GM12892 (cell line): ENCODE data around the gene PRELID3B.

Source experiments
- POLR2A ChIP-seq: IDR thresholded peaks from 2 replicates; pipeline ENCODE4 v1.6.1; 2011; ENCODE audit warnings: low read depth, low read length, control low read depth
- TAF1 ChIP-seq: IDR thresholded peaks from 2 replicates; pipeline ENCODE4 v1.6.1; 2011; ENCODE audit warnings: low read depth, mild to moderate bottlenecking, control low read depth, low read length, borderline replicate concordance

GRCh38 chr20:59042796-59043631, 428 bp upstream of the PRELID3B start:
- TF ChIP-seq POLR2A (peak; percentile 68; the same call in 1 of the 2 replicates), TAF1 (no peak; the same call in 1 of the 2 replicates)
